Mesendoderm (in vitro differentiated cells): ENCODE measurements around the gene CDK1.

Source experiments
- DNase-seq: peaks from one replicate; pipeline ENCODE4 v3.0.0; 2013
- H2AK5ac ChIP-seq: 2 replicates; pipeline ENCODE4 v1.6.1; 2013; ENCODE audit warnings: low read length, inconsistent platforms
- H2BK120ac ChIP-seq: 2 replicates; pipeline ENCODE4 v1.6.1; 2013; ENCODE audit warnings: low read depth, mild to moderate bottlenecking, low read length, moderate library complexity, mixed read lengths
- H2BK15ac ChIP-seq: replicated peaks from 2 replicates; pipeline ENCODE4 v1.6.1; 2013; ENCODE audit warnings: low read depth, mild to moderate bottlenecking, moderate library complexity
- H2BK5ac ChIP-seq: 2 replicates; pipeline ENCODE4 v1.6.1; 2013; ENCODE audit warnings: low read length, inconsistent platforms
- H3K18ac ChIP-seq: 2 replicates; pipeline ENCODE4 v1.6.1; 2013; ENCODE audit warnings: mild to moderate bottlenecking, low read length, mixed read lengths
- H3K23ac ChIP-seq: one replicate; pipeline ENCODE4 v1.6.1; 2013; ENCODE audit warnings: low read length
- H3K27ac ChIP-seq: 2 replicates; pipeline ENCODE4 v1.5.1; 2013; ENCODE audit warnings: low read depth, mild to moderate bottlenecking, inconsistent platforms, low read length, moderate library complexity
- H3K27me3 ChIP-seq: 2 replicates; pipeline ENCODE4 v1.6.1; 2013; ENCODE audit warnings: low read length, control low read depth, mild to moderate bottlenecking, inconsistent platforms; ENCODE audit not compliant: insufficient read depth, poor library complexity
- H3K36me3 ChIP-seq: 2 replicates; pipeline ENCODE4 v1.6.1; 2013; ENCODE audit warnings: low read length, inconsistent platforms; ENCODE audit not compliant: control insufficient read depth, insufficient read depth
- H3K4ac ChIP-seq: one replicate; pipeline ENCODE4 v1.6.1; 2013; ENCODE audit warnings: low read depth, mild to moderate bottlenecking, low read length, moderate library complexity
- H3K4me1 ChIP-seq: 2 replicates; pipeline ENCODE4 v1.6.1; 2013; ENCODE audit warnings: low read depth, low read length, inconsistent platforms; ENCODE audit not compliant: control insufficient read depth
- H3K4me2 ChIP-seq: 2 replicates; pipeline ENCODE4 v1.6.1; 2013; ENCODE audit warnings: low read length
- H3K4me3 ChIP-seq: 2 replicates; pipeline ENCODE4 v1.5.1; 2013; ENCODE audit warnings: mild to moderate bottlenecking, low read length
- H3K56ac ChIP-seq: one replicate; pipeline ENCODE4 v1.6.1; 2013; ENCODE audit warnings: low read length
- H3K79me1 ChIP-seq: 2 replicates; pipeline ENCODE4 v1.6.1; 2013; ENCODE audit warnings: low read length, inconsistent platforms
- H3K79me2 ChIP-seq: 2 replicates; pipeline ENCODE4 v1.6.1; 2013; ENCODE audit warnings: mild to moderate bottlenecking, low read length; ENCODE audit not compliant: control insufficient read depth, insufficient read depth
- H3K9ac ChIP-seq: 2 replicates; pipeline ENCODE4 v1.6.1; 2013; ENCODE audit warnings: low read length, inconsistent platforms
- H4K5ac ChIP-seq: one replicate; pipeline ENCODE4 v1.6.1; 2013; ENCODE audit warnings: low read length
- H4K8ac ChIP-seq: one replicate; pipeline ENCODE4 v1.6.1; 2013; ENCODE audit warnings: low read depth, mild to moderate bottlenecking, control low read depth, low read length, moderate library complexity
- WGBS: extraction: QIAGEN DNeasy Blood & Tissue Kit; methylation state at CpG from one replicate; pipeline ENCODE4 v1.1.7; 2013; ENCODE audit warnings: low lambda C conversion rate, missing lambda C conversion rate; ENCODE audit not compliant: insufficient coverage; ENCODE audit errors: extremely low coverage; 5-methylcytosine and 5-hydroxymethylcytosine counted together

CDK1 gene

GRCh38 chr10:60760711-60761210 lies 17.5 kb upstream of the CDK1 start:
- H3K27me3 ChIP-seq, result no peaks in the 10 kb centered on the region
- no peaks in the 10 kb centered on the region for H3K36me3 ChIP-seq
- H3K4me3 ChIP-seq, result no peak overlapping the region
- no peak overlapping the region for H2BK15ac ChIP-seq
- no peak overlapping the region for H4K5ac ChIP-seq
- H3K23ac ChIP-seq, result no peak overlapping the region
- no peak overlapping the region for H3K18ac ChIP-seq
- H3K79me1 ChIP-seq, result no peaks in the 10 kb centered on the region
- H4K8ac ChIP-seq, result no peak overlapping the region
- H3K4ac ChIP-seq, result no peak overlapping the region
- H3K4me2 ChIP-seq, result no peak overlapping the region
- no peak overlapping the region for H3K27ac ChIP-seq
- no peak overlapping the region for H3K9ac ChIP-seq
- peaks cover 10% of the 10 kb centered on the region for H3K4me1 ChIP-seq
- H3K79me2 ChIP-seq, result no peaks in the 10 kb centered on the region
- no peak overlapping the region for H3K56ac ChIP-seq
- no peak overlapping the region for H2AK5ac ChIP-seq
- H2BK5ac ChIP-seq, result no peak overlapping the region
- no peak overlapping the region for H2BK120ac ChIP-seq
- no peak for DNase-seq

GRCh38 chr10:60762554-60762953 lies 15.7 kb upstream of the CDK1 start:
- peak; percentile 58 for DNase-seq

GRCh38 chr10:60767424-60767823 lies 10.9 kb upstream of the CDK1 start:
- H3K23ac ChIP-seq, result no peak overlapping the region
- no peak overlapping the region for H3K56ac ChIP-seq
- no peak overlapping the region for H3K27ac ChIP-seq
- H3K4me2 ChIP-seq, result no peak overlapping the region
- no peak overlapping the region for H4K8ac ChIP-seq
- H3K79me2 ChIP-seq, result no peaks in the 10 kb centered on the region
- H3K4me3 ChIP-seq, result no peak overlapping the region
- WGBS, result no CpG with 5 or more reads among the region's 6 CpGs
- H3K4ac ChIP-seq, result no peak overlapping the region
- H2BK120ac ChIP-seq, result no peak overlapping the region
- no peak for DNase-seq
- no peak overlapping the region for H2BK15ac ChIP-seq
- H3K27me3 ChIP-seq, result no peaks in the 10 kb centered on the region
- H3K4me1 ChIP-seq, result peaks cover 4% of the 10 kb centered on the region
- H2AK5ac ChIP-seq, result no peak overlapping the region
- no peak overlapping the region for H4K5ac ChIP-seq
- H3K79me1 ChIP-seq, result no peaks in the 10 kb centered on the region
- H2BK5ac ChIP-seq, result no peak overlapping the region
- no peaks in the 10 kb centered on the region for H3K36me3 ChIP-seq
- H3K9ac ChIP-seq, result no peak overlapping the region
- H3K18ac ChIP-seq, result no peak overlapping the region

More at GRCh38 chr10:60762554-60762953, 15.7 kb upstream of the CDK1 start:
- Histone ChIP-seq H2BK120ac (peak overlapping the region; percentile 35), H3K79me2 (no peaks in the 10 kb centered on the region), H3K9ac (no peak overlapping the region), H3K56ac (no peak overlapping the region), H3K36me3 (no peaks in the 10 kb centered on the region), H3K27ac (peak overlapping the region; percentile 31), H3K4me2 (no peak overlapping the region), H3K4me1 (peaks cover 8% of the 10 kb centered on the region), H3K23ac (no peak overlapping the region), H2AK5ac (no peak overlapping the region), H3K27me3 (no peaks in the 10 kb centered on the region), H3K4ac (peak overlapping the region; percentile 7), H2BK15ac (no peak overlapping the region), H4K8ac (peak overlapping the region; percentile 56), H4K5ac (no peak overlapping the region), H2BK5ac (no peak overlapping the region), H3K18ac (no peak overlapping the region), H3K79me1 (no peaks in the 10 kb centered on the region), H3K4me3 (no peak overlapping the region)
- no CpG with 5 or more reads among the region's 1 CpG for WGBS

- Histone ChIP-seq H3K18ac (peak overlapping the region; percentile 3), H3K79me2 (no peaks in the 10 kb centered on the region), H2BK15ac (no peak overlapping the region), H3K9ac (no peak overlapping the region), H2BK120ac (no peak overlapping the region), H3K4ac (no peak overlapping the region), H3K4me2 (no peak overlapping the region), H3K36me3 (no peaks in the 10 kb centered on the region), H2AK5ac (no peak overlapping the region), H4K5ac (no peak overlapping the region), H3K56ac (peak overlapping the region; percentile 56), H3K4me1 (peaks cover 4% of the 10 kb centered on the region), H2BK5ac (peak overlapping the region; percentile 0), H3K4me3 (no peak overlapping the region), H3K79me1 (no peaks in the 10 kb centered on the region), H3K27me3 (no peaks in the 10 kb centered on the region), H3K27ac (peak overlapping the region; percentile 25), H3K23ac (no peak overlapping the region), H4K8ac (no peak overlapping the region)
- DNase-seq, result no peak
- WGBS, result no CpG with 5 or more reads among the region's 2 CpGs
These were observed 8.9 kb upstream of the CDK1 start for GRCh38 chr10:60769406-60769805.

GRCh38 chr10:60777696-60778213 lies 523 bp upstream of the CDK1 start:
- Histone ChIP-seq H3K23ac (no peak overlapping the region), H2BK5ac (no peak overlapping the region), H3K79me1 (no peaks in the 10 kb centered on the region), H3K18ac (peak overlapping the region; percentile 84), H3K4ac (peak overlapping the region; percentile 70), H3K79me2 (peaks cover 31% of the 10 kb centered on the region), H4K8ac (peak overlapping the region; percentile 98), H4K5ac (no peak overlapping the region), H3K4me3 (no peak overlapping the region), H3K27ac (no peak overlapping the region), H3K4me2 (no peak overlapping the region), H2BK120ac (peak overlapping the region; percentile 61), H2BK15ac (no peak overlapping the region), H3K9ac (peak overlapping the region; percentile 57), H2AK5ac (no peak overlapping the region), H3K56ac (peak overlapping the region; percentile 73), H3K36me3 (no peaks in the 10 kb centered on the region), H3K4me1 (peaks cover 2% of the 10 kb centered on the region), H3K27me3 (no peaks in the 10 kb centered on the region)
- DNase-seq, result no peak
- no CpG with 5 or more reads among the region's 9 CpGs for WGBS
